C4-2B (cell line): ENCODE measurements around the gene CADM1.

ENCODE experiments used
- ZFX ChIP-seq: fragments of 450-650 bp; IDR thresholded peaks from 2 replicates; pipeline ENCODE4 v1.6.1; 2017
- TF ChIP-seq, protein P1 (sequence below): fragments of 450-650 bp; conservative IDR thresholded peaks from 2 replicates; pipeline ENCODE4 v1.5.1; 2017; ENCODE audit warnings: mild to moderate bottlenecking

DNA sequence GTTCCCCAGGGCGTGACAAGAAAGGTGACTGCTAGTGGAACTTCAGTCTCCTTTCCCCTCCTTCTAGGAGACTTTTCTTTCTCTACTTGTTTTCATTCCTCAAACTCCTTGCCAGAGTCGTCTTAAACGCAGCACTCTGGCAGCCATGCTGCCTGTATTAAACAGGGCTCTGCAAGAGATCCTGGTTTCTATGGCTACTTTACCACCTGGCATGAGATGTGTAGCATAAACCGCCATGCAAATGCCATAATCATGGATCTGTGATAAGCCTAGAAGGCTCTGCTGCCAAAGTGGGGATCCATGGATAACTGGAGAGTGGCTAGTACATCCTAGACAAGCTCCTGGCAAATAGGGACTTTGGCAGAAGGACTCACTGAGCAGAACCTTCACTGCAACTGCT, 321.1 kb downstream of the CADM1 start:
- TF ChIP-seq, protein P1, sequence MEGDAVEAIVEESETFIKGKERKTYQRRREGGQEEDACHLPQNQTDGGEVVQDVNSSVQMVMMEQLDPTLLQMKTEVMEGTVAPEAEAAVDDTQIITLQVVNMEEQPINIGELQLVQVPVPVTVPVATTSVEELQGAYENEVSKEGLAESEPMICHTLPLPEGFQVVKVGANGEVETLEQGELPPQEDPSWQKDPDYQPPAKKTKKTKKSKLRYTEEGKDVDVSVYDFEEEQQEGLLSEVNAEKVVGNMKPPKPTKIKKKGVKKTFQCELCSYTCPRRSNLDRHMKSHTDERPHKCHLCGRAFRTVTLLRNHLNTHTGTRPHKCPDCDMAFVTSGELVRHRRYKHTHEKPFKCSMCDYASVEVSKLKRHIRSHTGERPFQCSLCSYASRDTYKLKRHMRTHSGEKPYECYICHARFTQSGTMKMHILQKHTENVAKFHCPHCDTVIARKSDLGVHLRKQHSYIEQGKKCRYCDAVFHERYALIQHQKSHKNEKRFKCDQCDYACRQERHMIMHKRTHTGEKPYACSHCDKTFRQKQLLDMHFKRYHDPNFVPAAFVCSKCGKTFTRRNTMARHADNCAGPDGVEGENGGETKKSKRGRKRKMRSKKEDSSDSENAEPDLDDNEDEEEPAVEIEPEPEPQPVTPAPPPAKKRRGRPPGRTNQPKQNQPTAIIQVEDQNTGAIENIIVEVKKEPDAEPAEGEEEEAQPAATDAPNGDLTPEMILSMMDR: no peak
- no peak for TF ChIP-seq ZFX
